AG04450 (cell line): ENCODE data around the gene HID1. TPM values are rescaled to one million over a fixed set of nuclear protein-coding genes. Genes with fewer than 3 reads are reported as not detected.

Source experiments
- CTCF ChIA-PET: fragments of 300-600, 350-600 bp; formaldehyde crosslinking; extraction: SDS; loops from one replicate; lab custom pipeline; 2022; ENCODE audit warnings: antibody characterized with exemption, inconsistent platforms; lab: Charles Lee
- POLR2A ChIA-PET: fragments of 350-600 bp; formaldehyde crosslinking; extraction: SDS; loops from one replicate; lab custom pipeline; 2021; ENCODE audit warnings: antibody characterized with exemption, inconsistent platforms; lab: Yijun Ruan, JAX
- DNase-seq: peaks from one replicate; pipeline ENCODE4 v3.0.0-alpha.2; 2011; ENCODE audit warnings: low read depth, low spot score
- H3K27ac ChIP-seq: one replicate; pipeline ENCODE4 v1.5.1; 2012; ENCODE audit warnings: low read depth, low read length, control low read depth
- H3K27me3 ChIP-seq: one replicate; pipeline ENCODE4 v1.6.0; 2012; ENCODE audit warnings: low read length; ENCODE audit not compliant: control insufficient read depth, insufficient read depth
- H3K4me3 ChIP-seq: 2 replicates; pipeline ENCODE4 v1.5.1; 2011; ENCODE audit warnings: mild to moderate bottlenecking, low read depth, low read length, control low read depth
- H3K9me3 ChIP-seq: 2 replicates; pipeline ENCODE4 v1.5.1; 2012; ENCODE audit warnings: low read length; ENCODE audit not compliant: control insufficient read depth, insufficient read depth
- polyA plus RNA-seq: library from polyadenylated mRNA; depleted of rRNA; stranded (reverse); fragments of >200 nt; gene quantifications from 2 replicates; pipeline ENCODE4 v1.2.3, GENCODE V29; 2011
- TF ChIP-seq, protein P1 (sequence below): IDR thresholded peaks from 2 replicates; pipeline ENCODE4 v1.5.1; 2011; ENCODE audit warnings: low read depth, low read length, control low read depth, inconsistent platforms

Gene HID1
- polyA plus RNA-seq, 1 experiment = 1.8 TPM

DNA sequence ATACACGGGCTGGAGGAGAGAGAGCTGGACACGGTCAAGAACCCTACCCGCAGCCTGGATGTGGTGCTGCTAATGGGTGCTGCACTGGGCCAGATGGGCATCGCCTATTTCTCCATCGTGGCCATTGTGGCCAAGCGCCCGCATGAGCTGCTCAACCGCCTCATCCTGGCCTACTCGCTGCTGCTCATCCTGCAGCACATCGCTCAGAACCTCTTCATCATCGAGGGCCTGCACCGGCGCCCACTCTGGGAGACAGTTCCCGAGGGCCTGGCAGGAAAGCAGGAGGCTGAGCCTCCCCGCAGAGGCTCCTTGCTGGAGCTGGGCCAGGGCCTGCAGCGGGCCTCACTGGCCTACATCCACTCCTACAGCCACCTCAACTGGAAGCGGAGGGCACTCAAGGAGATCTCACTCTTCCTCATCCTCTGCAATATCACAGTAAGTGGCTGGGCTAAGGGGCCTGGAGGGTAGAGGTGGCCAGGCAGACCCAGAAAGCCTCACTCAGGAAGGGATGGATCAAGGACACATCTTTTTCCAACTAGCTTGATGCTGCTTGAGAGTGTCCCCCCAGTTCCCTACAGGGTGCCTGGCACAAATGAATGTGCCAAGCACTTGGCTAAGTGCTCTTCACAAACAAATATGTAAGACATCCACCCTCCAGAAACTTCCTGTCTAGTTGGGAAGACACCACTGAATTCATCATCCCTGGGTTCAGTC lies 25.4 kb downstream of the HID1 start:
- Histone ChIP-seq H3K9me3 (no peaks in the 10 kb centered on the region; the same call in 1 of the 2 replicates), H3K4me3 (no peak overlapping the region), H3K27ac (no peak overlapping the region), H3K27me3 (peaks cover 45% of the 10 kb centered on the region)
- CTCF ChIA-PET = interaction anchor here (1.4 to 4.7 kb wide), 2 partner anchors 12 to 14 kb away, joined by 4 to 21 read pairs; no protein-coding TSS in a partner anchor
- POLR2A ChIA-PET = no interaction called here
- TF ChIP-seq, protein P1, sequence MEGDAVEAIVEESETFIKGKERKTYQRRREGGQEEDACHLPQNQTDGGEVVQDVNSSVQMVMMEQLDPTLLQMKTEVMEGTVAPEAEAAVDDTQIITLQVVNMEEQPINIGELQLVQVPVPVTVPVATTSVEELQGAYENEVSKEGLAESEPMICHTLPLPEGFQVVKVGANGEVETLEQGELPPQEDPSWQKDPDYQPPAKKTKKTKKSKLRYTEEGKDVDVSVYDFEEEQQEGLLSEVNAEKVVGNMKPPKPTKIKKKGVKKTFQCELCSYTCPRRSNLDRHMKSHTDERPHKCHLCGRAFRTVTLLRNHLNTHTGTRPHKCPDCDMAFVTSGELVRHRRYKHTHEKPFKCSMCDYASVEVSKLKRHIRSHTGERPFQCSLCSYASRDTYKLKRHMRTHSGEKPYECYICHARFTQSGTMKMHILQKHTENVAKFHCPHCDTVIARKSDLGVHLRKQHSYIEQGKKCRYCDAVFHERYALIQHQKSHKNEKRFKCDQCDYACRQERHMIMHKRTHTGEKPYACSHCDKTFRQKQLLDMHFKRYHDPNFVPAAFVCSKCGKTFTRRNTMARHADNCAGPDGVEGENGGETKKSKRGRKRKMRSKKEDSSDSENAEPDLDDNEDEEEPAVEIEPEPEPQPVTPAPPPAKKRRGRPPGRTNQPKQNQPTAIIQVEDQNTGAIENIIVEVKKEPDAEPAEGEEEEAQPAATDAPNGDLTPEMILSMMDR = no peak
- DNase-seq = no peak

- Histone ChIP-seq H3K4me3 (no peak overlapping the region), H3K9me3 (no peaks in the 10 kb centered on the region; the same call in 1 of the 2 replicates), H3K27me3 (peaks cover 41% of the 10 kb centered on the region), H3K27ac (no peak overlapping the region)
- DNase-seq = no peak
- ChIA-PET POLR2A (no interaction called here), CTCF (interaction anchor here (2.3 kb wide), 1 partner anchor 14 kb away, joined by 12 read pairs; no protein-coding TSS in a partner anchor)
- TF ChIP-seq, protein P1 = no peak
Measured at GRCh38 chr17:74946641-74947040, 25.9 kb downstream of the HID1 start.

- H3K27me3 ChIP-seq = peaks cover 43% of the 10 kb centered on the region
- CTCF ChIA-PET = interaction anchor here (0.7 to 2.3 kb wide), 3 partner anchors 10 to 16 kb away, joined by 3 to 12 read pairs (median 3); no protein-coding TSS in a partner anchor
- no peaks in the 10 kb centered on the region; the same call in 1 of the 2 replicates for H3K9me3 ChIP-seq
- DNase-seq = no peak
- POLR2A ChIA-PET = interaction anchor here (0.8 kb wide), 1 partner anchor 72 kb away, joined by 3 read pairs; no protein-coding TSS in a partner anchor
- H3K27ac ChIP-seq = no peak overlapping the region
- H3K4me3 ChIP-seq = no peak overlapping the region
- TF ChIP-seq, protein P1 = no peak
Measured at GRCh38 chr17:74945543-74945942, 27.0 kb downstream of the HID1 start.

DNA sequence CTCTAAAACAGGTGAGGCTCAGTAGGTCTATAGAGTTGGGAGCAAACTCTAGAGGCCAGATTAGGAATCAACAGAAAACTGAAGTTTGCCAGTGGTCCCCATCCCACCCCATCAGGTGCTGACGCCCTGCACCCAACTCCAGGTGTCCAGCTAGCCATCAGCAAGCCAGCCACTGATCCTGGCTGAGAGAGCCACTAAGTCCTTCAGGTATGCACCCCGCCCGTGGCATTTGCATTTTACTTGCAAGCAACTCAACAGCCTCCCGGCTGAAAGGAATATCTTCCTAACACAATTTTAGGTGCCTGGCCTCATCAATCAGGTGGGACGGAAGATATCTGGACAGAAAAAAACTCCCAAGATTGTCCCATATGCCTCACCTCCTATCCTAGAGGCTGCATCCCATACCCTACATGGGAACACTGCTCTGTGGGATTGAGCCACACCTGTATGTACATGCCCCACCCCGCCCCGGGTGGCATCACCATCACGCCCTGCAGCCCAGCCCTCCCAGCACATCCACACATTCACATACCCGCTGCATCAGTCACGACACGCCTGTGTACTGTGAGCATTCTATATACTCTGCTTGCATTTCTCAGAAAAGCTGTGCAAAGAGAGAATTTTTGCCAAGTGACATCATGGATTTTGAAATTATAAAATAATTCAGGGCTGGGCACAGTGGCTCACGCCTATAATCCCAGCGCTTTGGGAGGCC lies 28.6 kb downstream of the HID1 start:
- no peak overlapping the region for H3K27ac ChIP-seq
- no peak overlapping the region for H3K4me3 ChIP-seq
- CTCF ChIA-PET = interaction anchor here (2.3 kb wide), 1 partner anchor 17 kb away, joined by 12 read pairs; no protein-coding TSS in a partner anchor
- TF ChIP-seq, protein P1 = no peak
- no peak for DNase-seq
- POLR2A ChIA-PET = no interaction called here
- H3K27me3 ChIP-seq = peaks cover 38% of the 10 kb centered on the region
- H3K9me3 ChIP-seq = no peaks in the 10 kb centered on the region; the same call in 1 of the 2 replicates
